Fibroblast of skin of scalp (primary cell): ENCODE measurements around the gene DGCR6L.
"Not testable (repeated sequence)": the region's sequence is repeated elsewhere in the genome, so short reads cannot be mapped to it uniquely, and the experiment has no call there.

Source experiments
- DNase-seq: peaks from one replicate; pipeline ENCODE4 v3.0.0-alpha.2; 2013

DGCR6L gene

DNA sequence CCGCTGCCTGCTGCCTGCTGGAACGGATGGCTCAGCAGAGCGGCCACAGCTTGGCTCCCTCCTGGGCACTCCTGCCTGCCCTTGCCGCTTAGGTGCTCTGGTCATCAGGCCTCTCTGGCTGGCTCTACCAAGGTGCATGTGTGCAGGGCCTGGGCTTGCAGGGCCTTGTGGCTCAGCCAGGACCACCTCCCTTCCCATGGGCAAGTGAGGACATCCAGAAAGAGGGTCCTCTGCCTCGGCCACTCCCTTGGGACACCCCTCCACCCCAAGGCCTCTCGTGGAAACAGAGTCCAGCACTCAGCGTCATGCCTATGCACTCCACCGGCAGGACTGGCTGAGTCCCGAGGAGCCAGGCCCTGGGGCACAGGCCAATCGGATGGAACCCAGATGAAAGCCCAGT, 45.5 kb downstream of the DGCR6L start:
- DNase-seq, result not testable (repeated sequence)

DNA sequence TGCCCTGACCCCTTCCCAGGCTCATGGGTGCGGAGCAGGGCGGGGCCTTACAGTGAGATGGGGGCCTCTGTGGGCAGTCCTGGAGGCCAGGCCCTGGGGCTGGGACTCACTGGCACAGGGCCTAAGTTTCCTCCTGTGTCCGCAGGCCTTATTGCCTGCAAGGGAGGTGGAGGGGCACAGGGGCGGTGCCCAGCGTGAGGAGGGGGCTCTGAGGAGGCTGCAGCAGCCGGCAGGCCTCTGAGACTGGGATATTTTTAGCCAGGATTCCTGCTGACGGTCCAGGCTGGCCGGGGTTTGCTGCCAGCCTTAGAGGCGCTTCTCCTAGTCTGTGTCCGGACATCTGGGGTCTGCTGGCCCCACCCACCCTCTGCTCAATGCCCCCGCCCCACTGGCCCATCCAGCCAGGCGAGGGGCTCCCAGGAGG, 46.1 kb downstream of the DGCR6L start:
- DNase-seq, result no peak

DNA sequence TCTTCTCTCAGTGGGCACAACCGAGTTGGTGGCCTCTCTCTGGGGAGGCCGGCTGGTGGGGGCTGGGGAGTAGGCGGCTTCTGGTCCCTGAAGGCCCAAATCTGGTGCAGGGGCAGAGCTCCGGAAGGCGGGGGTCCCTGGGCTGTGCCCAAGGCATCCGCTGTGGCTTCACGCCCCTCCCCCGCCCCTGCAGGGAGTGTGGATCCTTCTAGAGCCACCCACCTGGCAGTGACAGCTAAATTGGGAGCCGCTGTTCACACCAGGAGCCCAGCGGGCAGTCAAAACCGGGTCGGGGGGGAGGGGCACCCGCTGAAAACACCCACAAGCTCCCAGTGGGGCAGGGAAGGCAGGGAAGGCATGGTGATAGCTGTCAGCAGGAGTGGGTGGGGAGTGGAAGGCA, 47.2 kb downstream of the DGCR6L start:
- no peak for DNase-seq

DNA sequence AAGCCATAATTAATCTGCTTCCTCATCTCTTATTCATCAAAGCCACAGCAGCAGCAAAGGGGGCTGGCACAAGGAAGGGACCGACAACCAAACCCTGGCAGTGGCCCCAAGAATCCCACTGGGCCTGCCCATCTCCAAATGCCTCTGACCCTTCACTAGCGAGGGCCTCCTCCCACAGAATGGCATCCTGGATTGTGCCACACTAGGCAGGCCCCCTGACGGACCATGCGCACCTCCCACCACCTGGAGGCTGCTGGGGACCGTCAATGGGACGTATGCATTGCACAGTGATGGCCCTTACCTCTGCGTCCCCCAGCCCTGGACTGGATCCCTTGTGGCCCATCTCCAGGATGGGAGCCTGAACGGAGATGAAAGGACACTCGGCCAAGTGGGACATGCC, 47.7 kb downstream of the DGCR6L start:
- DNase-seq, result no peak

DNA sequence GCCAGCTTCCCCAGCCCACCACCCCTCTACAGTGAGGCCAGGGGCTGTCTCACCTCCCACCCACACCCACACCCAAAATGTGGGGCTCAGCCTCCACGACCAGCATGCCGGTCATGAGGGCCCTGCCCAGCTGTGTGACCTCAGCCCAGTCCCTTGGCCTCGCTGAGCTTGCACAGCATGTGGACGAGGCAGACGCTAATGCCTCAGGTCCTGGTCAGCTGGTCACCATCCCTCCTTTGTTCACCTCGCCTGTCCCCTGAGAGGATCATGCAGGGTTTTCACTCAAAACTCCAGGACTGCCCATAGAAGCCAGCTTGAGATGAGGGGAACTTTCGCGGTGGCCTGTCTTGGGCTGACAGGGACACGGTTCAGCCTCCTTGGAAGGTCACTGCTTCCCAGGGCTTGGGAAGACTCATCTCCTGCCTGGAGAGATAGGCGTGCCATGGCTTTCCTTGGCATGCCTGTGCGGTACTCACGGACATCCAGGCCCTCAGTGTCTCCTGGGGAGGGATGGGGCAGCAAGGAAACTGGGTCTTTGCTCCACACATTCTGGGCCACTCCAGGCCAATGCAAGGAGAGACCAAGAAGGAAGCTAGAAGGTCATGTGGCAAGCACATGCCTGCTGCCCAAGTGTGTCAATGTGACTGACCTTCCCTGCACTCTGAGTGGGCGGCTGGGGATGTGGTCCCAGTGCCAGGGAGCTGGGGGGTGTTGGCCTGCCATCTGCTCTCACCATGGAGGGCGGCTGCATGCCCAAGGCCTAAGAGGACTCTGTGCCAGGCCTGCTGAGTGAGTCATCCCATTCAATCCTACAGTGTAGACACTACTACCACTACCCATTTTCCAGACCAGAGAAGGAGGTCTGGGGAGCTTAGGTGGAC, 48.5 kb downstream of the DGCR6L start:
- no peak for DNase-seq

DNA sequence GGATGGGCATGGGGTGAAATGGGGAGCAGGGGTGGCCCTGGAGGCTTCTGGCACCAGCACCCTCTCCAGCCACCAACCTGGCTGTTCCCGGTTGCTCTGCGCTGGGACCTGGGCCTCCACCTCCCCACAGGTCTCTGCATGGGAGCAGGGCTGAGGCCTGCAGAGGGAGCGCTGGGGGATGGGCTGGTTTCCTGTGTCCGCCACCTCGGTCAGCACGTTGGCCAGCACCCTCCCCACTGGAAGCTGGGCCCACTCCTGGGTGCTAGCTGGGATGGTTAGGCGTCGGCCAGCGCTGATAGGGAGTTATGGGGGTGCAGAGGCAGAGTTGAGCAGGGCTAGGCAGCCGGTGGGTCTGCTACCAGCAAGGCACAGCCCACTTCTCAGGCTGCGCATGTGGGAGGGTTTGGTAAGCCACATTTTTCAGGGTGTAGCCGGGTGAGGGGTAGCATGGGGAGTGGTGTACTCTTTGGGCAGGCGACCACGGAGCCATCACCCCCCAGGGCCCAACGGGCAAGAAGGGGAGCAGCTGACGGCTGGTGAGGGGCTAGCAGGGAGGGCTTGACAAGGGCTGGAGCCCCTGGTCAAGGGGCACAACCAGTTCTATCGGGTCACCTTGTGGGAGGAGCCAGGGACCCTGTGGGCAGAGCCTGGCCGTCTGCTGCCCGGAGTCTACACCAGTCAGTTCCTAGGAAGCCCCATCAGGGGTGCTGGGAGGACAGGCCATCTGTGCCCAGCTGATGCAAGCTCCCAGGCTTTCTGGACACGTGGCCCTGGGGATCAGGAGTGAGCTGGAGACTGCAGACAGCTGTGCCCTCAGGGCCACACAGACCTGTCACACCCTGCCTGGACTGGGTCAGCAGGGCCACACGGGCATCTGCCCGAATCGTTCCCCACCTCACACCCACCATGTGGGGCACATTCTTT, 49.4 kb downstream of the DGCR6L start:
- not testable (repeated sequence) for DNase-seq

DNA sequence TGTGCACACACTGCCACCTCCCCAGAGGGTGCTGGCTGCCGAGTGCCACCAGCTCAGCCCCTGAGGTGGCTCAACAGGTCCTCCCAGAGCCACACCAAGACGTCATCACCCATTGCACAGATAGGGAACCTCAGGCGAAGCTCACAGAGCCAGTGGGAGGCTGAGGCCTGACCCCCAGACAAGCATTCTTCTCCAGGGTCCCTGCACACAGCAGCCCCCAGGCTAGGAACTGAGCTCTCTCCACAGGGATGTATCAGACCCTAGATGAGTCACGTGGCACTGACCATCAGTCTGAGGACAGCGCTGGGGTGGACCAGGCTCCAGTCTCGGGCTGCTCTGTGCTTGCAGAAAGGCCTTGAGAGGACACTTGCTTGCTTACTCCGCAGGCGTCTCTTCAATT, 50.2 kb downstream of the DGCR6L start:
- not testable (repeated sequence) for DNase-seq

DNA sequence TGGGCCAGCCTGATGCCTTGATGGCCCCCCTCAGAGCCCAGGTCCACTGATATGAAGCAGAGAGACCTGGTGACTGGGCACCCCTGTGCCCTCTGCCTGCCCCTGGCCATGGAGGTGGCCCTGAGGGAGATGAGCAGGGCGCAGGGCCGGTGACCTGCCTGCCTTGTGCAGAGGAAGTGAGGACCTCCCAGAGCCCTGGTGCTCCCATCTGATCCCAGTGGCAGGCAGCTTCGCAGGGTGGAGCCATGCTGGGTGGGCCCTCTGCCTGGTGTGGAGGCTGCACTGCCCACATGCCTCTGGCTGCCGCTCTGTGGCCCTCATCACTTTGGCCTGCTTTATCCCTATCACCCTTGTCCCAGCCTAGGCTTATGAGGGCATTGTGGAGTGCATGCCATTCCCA, 50.7 kb downstream of the DGCR6L start:
- DNase-seq, result not testable (repeated sequence)

DNA sequence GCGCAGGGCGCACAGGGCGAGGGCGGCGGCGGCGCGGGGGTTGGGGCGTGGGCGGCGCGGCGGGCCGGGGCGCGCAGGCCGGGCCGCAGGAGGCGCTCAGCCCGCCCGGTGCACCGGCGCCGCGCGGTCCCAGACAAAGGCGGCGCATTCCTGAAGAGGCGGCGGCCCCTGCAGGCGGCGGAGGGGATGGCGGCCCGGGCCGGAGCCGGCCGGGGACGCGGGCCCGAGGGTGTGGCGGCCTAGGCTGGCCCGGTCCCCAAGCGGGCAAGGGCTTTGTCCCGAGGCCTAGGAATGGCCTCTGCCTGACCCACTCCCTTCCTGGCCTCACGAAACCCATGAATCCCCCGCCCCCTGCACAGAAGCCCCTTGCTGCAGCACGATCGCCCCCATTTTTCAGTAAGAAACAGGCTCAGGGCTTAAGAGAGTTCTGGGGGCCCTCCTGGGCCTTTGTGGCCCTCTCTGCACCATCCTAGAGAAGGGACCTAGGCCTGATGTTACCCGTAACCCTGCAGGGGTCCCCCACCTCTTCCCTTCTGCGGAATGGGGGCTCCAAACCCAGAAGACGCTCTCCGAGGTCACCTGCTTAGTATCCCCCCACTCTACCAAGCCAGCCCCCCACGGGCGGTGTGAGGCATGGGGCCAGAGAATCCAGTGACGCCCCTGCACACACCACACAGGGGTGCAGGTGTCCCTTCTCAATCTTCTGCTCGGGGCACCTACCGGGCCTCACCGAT, 51.4 kb downstream of the DGCR6L start, which contains the start of gene RTN4R:
Gene RTN4R, minus strand, starts transcription at position 40 of the 734 bp plus-strand sequence. CDS start 226 bp downstream, outside the sequence.
- peak; percentile 58 for DNase-seq

DNA sequence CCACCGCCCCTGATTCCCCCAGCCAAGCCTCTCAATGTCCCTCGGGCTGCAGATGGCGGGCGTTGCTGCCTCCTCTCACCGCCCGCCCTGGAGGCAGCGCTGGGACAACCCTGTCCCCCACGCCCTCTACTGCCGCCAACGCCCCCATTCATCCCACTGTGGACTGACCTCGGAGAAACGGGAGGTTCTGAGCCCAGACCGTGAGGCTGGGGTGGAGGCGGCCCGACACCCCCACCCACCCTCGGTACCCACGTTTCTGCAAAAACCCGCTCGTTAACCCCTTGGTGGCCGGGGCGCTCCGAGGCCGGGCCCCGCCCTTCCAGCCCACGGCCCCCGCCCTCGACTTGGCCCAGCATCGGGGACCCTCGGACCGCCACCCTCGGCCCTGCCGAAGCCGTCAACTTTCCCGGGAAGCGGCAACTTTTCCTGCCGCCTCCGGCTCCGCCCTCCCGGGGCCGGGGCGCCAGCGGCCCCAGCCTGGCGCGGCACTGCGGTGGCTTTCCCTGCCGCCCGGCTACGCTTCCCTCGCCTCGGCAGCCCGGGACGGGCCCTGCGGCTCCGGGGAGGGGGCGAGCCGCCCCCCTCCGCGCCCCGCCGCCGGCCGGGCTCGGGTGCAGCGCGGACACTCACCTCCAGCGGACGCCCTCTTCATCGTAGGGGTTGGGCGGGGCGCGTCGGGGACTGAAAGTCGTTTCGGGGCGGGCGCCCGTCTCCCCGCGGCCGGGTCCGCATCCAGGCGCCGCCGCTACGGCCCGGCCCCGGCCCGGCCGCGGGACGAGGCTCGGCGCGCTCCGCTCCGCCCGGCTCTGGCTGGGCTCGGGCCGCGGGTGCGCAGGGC, 52.2 kb downstream of the DGCR6L start:
- no peak for DNase-seq

DNA sequence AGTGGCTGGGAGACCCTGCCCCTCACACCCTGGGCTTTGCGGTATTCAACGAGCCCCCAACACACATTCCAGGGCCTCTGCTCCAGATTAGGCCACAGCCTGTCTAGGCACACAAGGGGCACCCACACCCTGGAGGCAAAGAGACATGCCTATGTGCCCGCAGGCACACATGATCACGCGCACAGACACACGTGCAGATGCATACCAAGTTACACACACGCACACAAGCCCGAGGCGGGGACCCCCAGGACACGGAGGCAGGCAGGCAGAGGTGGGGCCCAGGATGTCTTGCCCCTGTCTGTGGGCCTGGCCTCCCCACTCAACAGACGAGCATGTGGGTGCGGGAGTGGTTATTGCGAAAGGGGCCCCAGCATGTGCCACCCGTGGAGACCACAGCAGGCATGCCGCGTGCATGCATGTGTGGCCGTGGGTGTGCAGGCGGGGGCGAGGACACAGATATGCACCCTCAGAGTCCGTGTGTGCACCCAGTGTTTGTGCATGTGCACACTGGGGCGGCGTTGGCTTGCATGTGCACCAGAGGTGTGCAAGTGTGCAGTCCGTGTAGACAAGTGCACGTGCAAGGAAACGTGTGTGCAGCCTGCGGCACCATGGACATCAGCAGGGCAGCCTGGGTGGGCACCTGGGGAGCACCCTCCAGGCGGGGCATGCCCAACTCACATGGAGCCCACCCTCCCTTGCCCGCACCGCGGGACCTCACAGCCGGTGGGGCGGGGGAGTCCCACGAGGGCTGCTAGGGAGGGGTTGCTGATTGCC, 53.0 kb downstream of the DGCR6L start:
- DNase-seq, result not testable (repeated sequence)

DNA sequence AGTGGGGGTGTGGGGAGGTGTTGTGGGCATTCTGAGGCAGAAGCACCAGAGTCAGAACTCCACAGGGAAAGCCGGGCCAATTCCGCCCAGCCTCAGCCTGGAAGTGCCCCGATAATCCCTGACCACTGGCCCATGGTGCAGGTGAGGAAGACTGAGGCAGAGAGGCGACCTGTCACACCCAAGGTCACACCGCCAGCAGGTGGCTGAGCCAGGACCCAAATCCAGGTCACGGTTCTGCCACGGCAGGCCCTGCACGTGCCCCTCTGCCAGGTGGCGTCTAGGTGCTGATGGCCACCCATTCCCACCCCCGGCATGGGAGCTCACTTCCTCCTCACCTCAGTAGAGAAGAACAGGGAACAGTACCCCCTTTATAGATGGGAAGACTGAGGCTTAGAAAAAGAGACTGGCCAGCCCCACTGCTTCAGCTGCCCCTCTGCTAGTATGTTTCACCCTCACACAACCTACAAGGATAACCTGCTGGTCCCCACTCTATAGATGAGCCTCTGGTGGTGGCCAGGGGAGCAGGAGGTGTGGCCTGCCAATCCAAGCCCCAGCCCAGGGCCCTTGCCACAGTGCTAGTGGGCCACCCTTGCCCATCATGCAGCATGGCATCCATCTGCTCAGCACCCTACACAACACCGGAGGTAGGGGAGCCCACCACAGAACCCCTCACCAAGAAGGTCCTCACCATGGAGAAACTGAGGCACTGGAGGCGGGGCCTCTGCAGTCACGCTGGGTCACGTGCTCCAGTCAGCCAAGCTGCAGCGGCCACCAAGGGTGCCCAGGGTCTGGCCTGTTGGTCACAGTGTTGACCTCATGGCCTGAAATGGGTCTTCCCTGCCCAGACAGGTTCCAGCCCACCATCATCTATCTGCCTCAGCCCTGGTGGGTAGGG, 53.8 kb downstream of the DGCR6L start:
- DNase-seq, result not testable (repeated sequence)

DNA sequence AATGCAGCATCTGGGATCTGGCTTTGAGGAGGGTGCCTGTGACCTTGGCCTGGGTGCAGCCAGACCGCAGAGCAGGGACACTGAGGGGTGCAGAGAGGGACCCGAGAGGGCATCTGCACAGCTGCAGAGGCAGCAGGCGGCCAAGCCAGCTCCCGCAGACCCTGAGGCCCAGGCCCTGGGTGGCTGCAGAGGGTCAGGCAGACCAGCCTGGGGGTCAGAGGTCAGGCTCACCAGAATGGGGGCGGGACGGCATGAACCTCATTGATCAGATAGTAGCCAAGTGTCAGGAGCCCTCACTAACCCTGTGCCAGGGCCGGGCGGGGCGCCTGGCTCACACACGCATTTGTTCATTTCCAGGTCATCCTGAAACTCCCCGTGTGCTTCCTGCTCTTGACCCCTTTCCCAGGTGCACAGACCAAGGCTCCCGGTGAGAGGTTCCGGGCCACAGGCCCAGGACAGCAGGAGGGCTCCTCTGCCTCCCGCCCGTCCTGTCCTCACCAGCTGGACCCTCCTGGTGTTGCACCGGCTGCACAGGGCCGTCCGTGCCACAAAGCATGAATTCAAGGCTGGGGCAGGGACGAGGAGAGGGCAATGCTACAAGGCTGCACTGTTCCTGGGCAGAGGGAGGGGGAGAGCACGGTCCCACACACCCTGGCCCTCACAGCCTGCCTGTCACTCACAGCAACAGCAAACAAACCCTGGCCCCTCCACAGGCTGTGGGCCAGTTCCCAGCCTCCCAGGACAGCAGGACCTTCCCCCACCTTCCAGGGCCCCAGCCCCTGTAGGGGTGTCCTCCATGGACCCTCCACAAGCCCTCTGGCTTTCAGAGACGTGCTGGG, 55.0 kb downstream of the DGCR6L start:
- no peak for DNase-seq
